NCI-H2081 treated with DMSO at 0.1 percent for 48 hours (cell line): Measurements from ENCODE around the gene FAXDC2.
"Not testable (repeated sequence)": the region's sequence is repeated elsewhere in the genome, so short reads cannot be mapped to it uniquely, and the experiment has no call there.

Experiments used
- DNase-seq: peaks from one replicate; lab custom pipeline; 2025; lab: John Stamatoyannopoulos, UW

Gene FAXDC2

DNA sequence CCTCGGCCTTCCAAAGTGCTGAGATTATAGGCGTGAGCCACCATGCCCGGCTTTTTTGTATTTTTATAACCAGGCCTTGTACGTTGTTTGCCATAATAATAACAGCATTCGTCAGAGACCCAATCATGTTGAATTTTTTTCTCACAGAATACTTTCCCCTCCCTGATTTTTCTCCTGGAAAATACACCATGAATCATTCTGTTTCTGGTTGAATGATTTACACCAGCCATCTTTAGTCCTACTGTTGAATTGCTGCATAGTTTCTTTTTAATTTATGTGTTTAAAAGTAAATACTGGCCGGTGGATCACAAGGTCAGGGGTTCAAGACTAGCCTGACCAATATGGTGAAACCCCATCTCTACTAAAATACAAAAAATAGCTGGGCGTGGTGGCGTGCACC lies 11.5 kb upstream of the FAXDC2 start:
- DNase-seq, result no peak

DNA sequence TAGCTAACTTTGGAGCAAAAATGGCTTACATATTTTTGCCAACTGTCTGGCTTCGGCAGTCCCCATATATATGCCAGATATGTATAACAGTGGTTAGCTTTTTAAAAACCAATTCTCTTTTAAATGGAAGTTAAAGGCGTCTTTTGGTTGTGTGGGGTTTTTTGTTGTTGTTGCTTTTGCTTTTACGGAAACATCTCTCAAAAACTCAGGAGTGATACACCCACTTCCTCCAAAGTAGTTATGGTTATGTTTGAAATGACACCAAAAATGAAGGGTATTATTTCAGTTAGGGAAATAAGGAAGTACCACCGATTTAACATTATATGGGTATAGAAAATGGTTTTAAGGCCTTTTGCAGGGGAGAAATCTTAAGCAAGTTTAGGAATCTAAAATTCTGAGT lies 10.4 kb upstream of the FAXDC2 start:
- no peak for DNase-seq

GRCh38 chr5:154860123-154860522 lies 9.7 kb upstream of the FAXDC2 start:
- no peak for DNase-seq

DNA sequence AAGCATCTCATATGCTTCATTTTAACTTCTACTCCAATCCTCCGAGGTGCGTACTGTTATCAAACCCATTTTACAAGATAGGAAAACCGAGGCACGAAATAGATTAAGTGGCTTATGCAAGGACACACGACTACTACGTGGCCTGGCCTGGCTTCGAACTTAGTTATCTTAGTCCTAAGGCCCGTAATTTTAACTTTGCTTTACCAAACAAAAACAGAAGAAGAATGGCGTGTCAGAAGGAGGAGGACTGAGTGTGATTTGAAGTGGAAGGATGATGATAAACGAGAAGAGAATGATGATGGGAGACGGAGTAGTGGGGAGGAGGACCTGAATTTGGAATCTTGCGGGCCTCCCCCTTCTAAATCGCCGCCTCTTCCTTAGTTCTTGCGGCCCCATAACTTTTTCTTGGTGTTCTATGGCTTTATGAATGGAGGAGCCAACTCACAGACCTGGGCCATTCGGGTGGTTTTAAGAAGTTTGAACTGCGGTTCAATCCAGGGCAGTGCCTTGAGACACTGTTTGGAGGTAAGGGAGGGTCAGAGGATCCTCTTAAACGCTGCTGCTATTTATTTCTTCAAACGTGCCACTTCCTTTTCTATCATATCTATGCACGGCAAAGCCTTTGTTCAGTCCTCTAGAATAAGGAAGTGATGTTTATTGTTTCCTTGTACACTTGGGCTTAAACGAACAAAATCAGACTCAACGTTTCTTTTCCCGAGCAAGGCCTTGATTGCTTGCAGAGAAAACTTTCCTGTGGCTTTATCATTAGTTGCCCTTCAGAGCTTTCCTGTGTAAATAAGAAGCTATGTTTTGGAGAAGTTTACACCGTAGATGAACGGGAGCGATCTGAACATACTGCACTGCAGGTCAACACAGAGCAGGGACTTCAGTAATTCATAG lies 8.8 kb upstream of the FAXDC2 start:
- DNase-seq, result no peak

DNA sequence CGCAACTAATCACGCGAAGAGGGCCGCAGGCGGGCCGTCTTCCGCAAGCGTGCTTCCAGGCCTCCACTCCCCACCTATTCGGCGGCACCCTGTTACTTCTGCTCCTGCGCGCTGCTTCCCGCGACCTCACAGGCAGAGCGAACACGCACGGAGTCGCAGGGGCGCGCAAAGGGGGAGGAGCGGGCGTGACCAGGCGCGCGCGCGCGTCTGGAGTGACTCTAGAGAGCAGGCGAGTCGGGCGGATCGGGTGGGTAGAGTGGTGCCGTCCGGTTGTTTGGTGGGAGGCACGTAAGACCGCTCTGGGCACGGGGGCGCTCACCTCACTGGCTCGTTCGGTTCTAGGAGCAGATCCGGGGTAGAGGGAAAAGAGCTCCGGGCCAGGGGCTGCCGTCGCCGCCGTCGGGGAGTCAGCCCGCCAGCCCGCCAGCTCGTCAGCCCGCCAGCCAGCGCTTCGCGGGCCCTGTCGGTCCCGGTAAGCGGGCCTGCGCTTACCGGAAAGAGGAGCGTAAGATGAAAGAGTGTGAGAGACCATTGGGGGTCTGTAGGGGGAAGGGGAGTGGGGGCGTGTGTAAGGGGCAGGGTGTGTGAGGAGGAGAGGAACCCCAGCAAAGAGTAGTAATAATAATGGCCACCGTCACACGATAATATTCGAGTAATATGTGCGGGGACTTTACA lies 8.0 kb upstream of the FAXDC2 start, which contains the start of gene CNOT8:
CNOT8 (plus strand) TSS at position 331 of the 675 bp plus-strand sequence. CDS start 4,652 bp downstream, outside the sequence.
- DNase-seq, result peak; percentile 84

DNA sequence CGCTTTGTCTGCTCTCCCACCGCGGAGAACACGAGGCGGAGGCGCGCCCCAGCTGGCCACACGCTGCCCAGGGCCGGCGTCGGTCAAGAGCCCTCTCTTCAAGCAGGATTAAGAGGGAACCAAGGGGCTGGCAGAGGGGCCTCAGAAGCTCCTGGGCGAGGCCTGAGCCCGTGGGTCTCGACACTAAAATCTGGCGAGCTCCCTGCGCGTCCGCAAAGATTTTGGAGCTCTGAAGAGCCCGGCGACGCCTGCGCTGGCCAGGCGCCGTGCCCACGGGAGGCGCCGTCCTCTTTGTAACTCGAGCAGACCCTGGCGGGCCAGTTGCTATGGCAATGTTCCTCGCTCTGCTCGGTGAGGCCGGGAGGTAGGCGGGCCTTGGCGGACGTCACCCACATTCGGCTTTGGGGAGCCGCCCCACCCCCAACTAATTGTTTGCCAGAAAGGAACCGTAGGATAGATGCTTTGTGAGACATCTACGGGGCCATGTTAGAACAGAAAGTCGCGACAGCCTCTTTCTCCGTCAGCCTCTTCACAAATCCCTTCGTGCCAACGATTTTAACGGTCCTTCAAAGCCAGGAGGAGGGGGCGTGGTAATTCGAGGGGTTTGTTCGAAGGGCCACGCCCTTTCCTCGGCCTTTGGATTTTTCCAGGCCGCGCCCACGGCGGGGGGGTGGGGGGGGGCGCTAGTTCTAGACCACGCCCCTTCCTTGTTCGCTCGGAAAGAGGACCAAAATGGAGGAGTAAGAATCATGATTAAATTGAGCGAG lies 7.3 kb upstream of the FAXDC2 start:
- peak; percentile 86 for DNase-seq

- DNase-seq, result no peak
Observed at GRCh38 chr5:154851351-154851750, 948 bp upstream of the FAXDC2 start.

DNA sequence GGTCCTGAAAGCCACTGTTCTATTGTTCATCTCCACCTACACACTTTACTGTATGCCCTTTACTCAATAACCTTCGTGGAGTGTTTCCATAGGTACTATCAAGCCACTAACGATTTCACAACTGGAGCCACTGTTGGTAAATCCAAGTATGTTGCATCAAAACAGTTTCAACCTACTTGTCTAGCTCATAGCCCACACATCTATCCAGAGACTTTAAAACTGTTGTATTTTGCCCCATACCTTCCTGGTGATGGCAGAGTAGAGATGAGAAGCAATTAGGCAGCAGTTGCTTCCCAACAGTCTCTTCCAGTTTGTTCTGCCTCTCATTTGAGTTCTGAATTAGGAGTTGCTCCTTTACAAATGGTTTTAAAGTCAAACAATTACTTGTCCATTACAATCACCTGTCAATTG lies 607 bp downstream of the FAXDC2 start:
- DNase-seq, result no peak

- DNase-seq, result no peak
Observed at GRCh38 chr5:154849264-154849785, 1.1 kb downstream of the FAXDC2 start.

- no peak for DNase-seq
Observed at GRCh38 chr5:154844809-154845208, 5.6 kb downstream of the FAXDC2 start.

GRCh38 chr5:154842689-154843530 lies 7.5 kb downstream of the FAXDC2 start:
- DNase-seq, result no peak

GRCh38 chr5:154841273-154841661 lies 9.1 kb downstream of the FAXDC2 start:
- DNase-seq, result no peak

- no peak for DNase-seq
Observed at GRCh38 chr5:154840435-154841272, 9.7 kb downstream of the FAXDC2 start.

- no peak for DNase-seq
Observed at GRCh38 chr5:154837009-154837901, 13.1 kb downstream of the FAXDC2 start.

DNA sequence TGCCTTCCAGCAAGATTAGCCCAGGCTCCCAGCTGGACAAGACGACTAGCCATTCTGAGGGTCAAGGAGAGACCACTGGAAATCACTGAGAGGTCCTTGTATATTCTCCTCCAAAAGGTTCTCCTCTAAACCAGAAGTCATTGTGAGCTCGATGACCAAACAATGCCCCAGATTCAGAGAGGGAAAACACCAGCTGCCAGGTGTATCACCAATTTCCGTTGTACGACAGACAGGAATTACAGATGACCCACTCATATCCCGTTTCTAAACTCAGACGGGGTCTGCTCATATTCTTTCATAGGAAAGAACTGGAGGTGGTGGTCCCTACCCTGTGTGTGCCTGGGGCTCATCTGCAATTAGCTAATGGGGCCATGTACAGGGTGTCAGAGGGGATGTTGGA lies 14.2 kb downstream of the FAXDC2 start:
- no peak for DNase-seq

DNA sequence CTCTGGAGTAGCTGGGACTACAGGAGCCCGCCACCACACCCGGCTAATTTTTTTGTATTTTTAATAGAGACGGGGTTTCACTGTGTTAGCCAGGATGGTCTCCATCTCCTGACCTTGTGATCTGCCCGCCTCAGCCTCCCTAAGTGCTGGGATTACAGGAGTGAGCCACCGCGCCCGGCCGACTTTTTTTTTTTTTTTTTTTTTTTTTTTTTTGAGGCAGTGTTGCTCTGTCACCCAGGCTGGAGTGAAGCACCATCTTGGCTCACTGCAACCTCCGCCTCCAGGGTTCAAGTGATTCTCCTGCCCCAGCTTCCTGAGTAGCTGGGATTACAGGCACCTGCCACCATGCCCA lies 14.7 kb downstream of the FAXDC2 start:
- not testable (repeated sequence) for DNase-seq

DNA sequence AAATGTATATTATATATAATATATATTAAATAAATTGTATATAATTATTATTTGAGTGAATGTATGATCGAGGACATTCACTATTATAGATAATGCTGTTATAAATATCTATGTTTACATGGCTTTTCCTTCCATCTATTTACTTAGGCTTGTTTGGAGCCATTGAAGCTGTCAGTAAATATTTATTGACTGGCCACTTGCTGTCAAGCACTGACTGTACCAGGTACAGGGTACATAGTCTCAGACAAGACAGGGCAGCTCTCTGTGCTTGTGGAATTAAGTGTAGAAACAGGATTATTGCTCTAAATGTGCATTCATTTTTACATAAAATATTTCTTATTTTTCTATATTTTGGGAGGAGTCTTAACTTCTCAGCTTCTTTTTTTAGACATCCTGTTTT lies 16.4 kb downstream of the FAXDC2 start:
- no peak for DNase-seq

GRCh38 chr5:154832804-154833203 lies 17.6 kb downstream of the FAXDC2 start:
- DNase-seq, result not testable (repeated sequence)

GRCh38 chr5:154831451-154831850 lies 19.0 kb downstream of the FAXDC2 start:
- DNase-seq, result no peak
